Choroid plexus epithelial cell (primary cell): ENCODE data around the gene CFAP77.
A peak's percentile ranks its signal among the peaks of the same experiment; 100 is the strongest.

Experiments used
- DNase-seq: peaks from one replicate; pipeline ENCODE4 v3.0.0-alpha.2; 2010; ENCODE audit warnings: low read depth
- H3K4me3 ChIP-seq: 2 replicates; pipeline ENCODE4 v1.5.1; 2011; ENCODE audit warnings: low read depth, mild to moderate bottlenecking, control low read depth, low read length, moderate library complexity
- TF ChIP-seq, protein P1 (sequence below): conservative IDR thresholded peaks from 2 replicates; pipeline ENCODE4 v1.5.1; 2011; ENCODE audit warnings: low read depth, mild to moderate bottlenecking, control low read depth, inconsistent platforms, low read length, moderate library complexity

Gene CFAP77

DNA sequence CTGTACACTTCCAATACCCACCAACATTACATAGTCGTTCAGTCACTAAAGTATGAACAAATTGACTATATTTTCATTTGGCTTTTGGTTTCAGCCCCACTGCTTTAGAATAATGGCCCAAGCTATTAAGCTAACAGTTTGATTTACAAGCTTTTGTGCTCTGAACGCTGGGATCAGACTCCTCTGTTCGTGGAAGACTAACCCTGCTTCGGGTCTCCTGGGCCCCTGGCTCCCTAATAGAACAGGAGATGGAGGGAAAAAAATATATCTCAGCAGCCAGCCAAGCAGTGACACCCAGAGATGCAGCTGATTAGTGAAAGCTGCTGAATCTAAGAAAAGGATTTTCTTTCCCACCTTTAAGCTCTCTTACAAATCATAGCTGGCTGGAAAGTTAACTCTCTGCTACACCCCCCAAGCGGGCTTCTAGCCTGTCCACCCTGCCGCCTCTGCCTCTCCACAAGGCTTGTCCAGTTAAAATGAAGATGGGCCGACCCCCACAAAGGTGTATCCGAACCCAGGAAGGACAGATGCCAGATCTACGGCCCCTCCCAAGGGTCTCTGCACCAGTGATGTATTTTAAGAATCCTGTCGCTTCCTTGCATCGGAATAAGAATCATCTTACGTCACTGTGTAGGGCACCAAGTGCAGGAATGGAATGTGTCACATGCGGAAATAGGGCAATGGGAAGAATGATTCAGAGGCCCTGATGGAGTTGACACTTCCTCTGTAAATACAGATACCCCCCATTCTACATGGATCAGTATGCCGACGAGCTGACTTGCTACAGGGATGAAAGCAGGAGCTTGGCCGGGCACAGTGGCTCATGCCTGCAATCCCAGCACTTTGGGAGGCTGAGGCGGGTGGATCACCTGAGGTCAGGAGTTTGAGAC, 139.0 kb downstream of the CFAP77 start:
- H3K4me3 ChIP-seq: no peak overlapping the region
- TF ChIP-seq, protein P1, sequence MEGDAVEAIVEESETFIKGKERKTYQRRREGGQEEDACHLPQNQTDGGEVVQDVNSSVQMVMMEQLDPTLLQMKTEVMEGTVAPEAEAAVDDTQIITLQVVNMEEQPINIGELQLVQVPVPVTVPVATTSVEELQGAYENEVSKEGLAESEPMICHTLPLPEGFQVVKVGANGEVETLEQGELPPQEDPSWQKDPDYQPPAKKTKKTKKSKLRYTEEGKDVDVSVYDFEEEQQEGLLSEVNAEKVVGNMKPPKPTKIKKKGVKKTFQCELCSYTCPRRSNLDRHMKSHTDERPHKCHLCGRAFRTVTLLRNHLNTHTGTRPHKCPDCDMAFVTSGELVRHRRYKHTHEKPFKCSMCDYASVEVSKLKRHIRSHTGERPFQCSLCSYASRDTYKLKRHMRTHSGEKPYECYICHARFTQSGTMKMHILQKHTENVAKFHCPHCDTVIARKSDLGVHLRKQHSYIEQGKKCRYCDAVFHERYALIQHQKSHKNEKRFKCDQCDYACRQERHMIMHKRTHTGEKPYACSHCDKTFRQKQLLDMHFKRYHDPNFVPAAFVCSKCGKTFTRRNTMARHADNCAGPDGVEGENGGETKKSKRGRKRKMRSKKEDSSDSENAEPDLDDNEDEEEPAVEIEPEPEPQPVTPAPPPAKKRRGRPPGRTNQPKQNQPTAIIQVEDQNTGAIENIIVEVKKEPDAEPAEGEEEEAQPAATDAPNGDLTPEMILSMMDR: no peak
- peak; percentile 11 for DNase-seq

GRCh38 chr9:132551556-132551955, 141.5 kb downstream of the CFAP77 start:
- H3K4me3 ChIP-seq: no peak overlapping the region
- TF ChIP-seq, protein P1: no peak
- DNase-seq: no peak

DNA sequence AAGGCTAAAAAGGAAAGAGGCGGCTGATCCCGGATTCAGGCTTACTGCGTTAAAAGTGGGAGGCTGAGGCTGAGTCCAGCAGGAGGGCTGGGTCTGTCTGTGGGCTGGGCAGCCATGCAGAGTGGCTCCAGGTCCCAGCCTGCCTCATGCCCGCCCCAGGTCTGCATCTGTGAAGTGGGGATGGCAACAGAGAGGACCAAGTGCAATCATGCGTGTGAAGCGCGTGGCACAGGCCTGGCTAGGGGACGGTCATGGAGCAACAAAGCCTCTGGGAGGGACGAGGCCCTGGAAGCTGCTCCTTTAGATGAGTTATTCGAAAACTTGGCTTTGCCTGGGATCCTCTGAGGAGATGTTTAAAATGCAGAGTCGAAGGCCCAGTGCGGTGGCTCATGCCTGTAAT, 142.0 kb downstream of the CFAP77 start:
- TF ChIP-seq, protein P1: no peak
- no peak overlapping the region for H3K4me3 ChIP-seq
- DNase-seq: no peak

DNA sequence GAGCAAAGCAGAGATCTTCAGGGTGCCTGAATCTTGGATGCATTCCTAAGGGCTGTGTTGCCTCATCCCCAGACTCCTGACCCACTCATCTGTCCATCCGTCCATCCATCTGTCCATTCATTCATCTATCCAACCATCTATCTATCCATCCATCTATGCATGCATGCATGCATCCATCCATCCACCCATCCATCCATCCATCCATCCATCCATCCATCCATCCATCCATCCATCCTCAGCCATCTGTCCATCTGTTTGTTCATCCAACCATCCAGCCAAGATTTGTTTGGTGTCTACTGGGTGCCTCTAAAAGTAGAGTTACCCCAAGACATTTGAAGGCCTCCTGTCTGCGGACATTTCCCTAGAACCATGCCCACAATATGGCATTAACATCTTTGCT, 144.7 kb downstream of the CFAP77 start:
- TF ChIP-seq, protein P1: no peak
- no peak overlapping the region for H3K4me3 ChIP-seq
- DNase-seq: no peak

DNA sequence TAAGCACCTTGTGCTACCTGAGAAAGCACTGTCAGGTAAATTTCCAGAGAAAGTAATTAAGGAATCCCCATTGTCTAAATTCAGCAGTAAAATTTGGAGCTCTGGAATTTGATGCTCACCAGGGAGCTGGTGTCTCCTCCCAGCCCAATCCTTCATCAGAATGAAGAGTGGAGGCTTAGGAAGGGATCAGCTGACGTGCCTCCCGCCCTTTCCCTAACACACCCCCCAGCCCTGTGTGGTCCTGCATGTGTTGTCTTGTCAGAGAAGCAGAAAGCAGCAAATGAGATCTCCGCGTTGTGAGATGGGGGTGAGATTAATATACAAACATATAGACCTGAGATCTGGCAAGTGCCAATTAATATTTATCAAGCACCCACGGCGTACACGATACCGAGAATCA, 145.5 kb downstream of the CFAP77 start:
- no peak for DNase-seq
- no peak overlapping the region for H3K4me3 ChIP-seq
- TF ChIP-seq, protein P1: no peak

- TF ChIP-seq, protein P1: no peak
- DNase-seq: no peak
- H3K4me3 ChIP-seq: no peak overlapping the region
Measured at GRCh38 chr9:132556235-132556634, 146.2 kb downstream of the CFAP77 start.

GRCh38 chr9:132556714-132557113, 146.7 kb downstream of the CFAP77 start:
- TF ChIP-seq, protein P1: no peak

More at GRCh38 chr9:132556714-132557113, 146.7 kb downstream of the CFAP77 start:
- H3K4me3 ChIP-seq: no peak overlapping the region
- no peak for DNase-seq
